ENCODE data around the gene STON2. TPM values are rescaled to one million over a fixed set of nuclear protein-coding genes. Genes with fewer than 3 reads are reported as not detected.
A peak's percentile ranks its signal among the peaks of the same experiment; 100 is the strongest.

STON2 gene
- total RNA-seq, 1 experiment from 2014 or later: 9.1 TPM

DNA sequence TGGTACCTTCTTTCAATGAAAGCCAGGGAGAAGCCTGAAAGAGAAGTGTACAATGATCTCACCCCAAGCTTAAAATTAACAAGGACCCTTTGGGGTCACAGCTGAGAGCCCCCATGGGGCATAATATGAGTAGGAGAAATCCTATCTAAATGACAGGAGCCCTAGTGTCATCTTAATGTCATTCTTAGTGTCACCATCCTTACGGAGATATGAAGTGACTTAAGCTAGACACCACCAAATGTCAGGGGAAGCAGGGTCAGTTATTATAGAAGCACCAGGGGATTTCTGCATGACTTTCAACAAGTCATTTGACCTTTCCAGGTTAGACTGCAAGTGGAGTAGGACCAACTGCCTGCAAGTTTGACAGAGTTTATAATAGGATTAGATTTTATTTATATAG, 28.9 kb upstream of the STON2 start:
- TF ChIP-seq EZH2 (IDR thresholded peaks at IDR 0.05; ENCODE audit: low read depth) (no peak), CTCF (conservative IDR thresholded peaks at IDR 0.05) (no peak)
- Histone ChIP-seq H3K4me1 (replicated peaks; ENCODE audit: insufficient read depth) (no peaks in the 10 kb centered on the region), H3K4me3 (no peak overlapping the region), H2AFZ (no peak overlapping the region), H3K4me2 (no peak overlapping the region), H3F3A (ENCODE audit: insufficient read depth, low read depth) (no peaks in the 10 kb centered on the region), H3K27me3 (ENCODE audit: insufficient read depth, low read depth) (no peaks in the 10 kb centered on the region), H3K27ac (no peak overlapping the region), H4K20me1 (ENCODE audit: insufficient read depth) (no peaks in the 10 kb centered on the region), H3K79me2 (ENCODE audit: low read depth) (no peaks in the 10 kb centered on the region), H3K36me3 (ENCODE audit: low read depth) (no peaks in the 10 kb centered on the region), H3K9me2 (ENCODE audit: insufficient read depth) (no peaks in the 10 kb centered on the region), H3K9me3 (ENCODE audit: insufficient read depth, low read depth) (no peaks in the 10 kb centered on the region)
- ChIA-PET CTCF (no interaction called here), POLR2A (ENCODE audit: unreplicated experiment) (no interaction called here)
- intact Hi-C loops (cut with micrococcal nuclease; ENCODE audit: unreplicated experiment): no loop called here
- no peak for DNase-seq
- no TSS peak for BruUV-seq (replicated peaks)

DNA sequence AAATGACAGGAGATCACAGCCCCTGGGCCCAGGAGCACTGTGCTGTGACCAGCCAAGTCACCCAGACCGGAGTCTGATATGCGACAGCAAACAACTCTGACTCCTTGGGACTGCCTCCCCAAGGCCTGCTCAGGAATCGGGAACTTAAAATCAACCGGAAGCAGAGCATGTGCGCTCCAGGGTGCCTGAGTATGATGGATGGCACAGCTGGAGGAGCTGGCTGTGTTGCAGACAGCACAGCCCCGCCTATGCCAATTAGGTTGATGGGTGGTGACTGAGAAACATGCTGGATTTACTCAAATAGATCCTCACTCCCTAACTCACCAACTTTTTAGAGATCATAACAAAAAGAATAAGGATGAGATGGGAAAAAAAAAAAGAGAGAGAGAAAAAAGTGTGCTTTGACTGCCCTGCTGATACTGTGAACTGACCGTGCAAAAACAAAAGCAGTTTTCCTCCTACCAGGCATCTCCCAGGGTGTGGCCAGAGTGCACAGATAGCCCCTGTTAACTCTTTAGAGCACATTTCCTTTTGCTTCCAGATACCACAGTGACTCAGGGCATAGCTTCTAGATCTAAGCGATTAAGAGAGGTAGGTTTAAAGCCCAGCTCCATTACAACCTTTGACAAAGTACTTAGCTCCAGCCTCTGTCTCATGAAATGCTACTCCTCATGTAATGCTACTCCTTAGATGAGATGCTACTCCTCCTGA, 27.4 kb upstream of the STON2 start:
- TF ChIP-seq EZH2 (IDR thresholded peaks at IDR 0.05; ENCODE audit: low read depth) (no peak), CTCF (conservative IDR thresholded peaks at IDR 0.05) (no peak)
- POLR2A ChIA-PET (ENCODE audit: unreplicated experiment): no interaction called here
- no peaks in the 10 kb centered on the region for H3K9me3 ChIP-seq (ENCODE audit: insufficient read depth, low read depth)
- no peak overlapping the region for H3K27ac ChIP-seq
- H3K27me3 ChIP-seq (ENCODE audit: insufficient read depth, low read depth): no peaks in the 10 kb centered on the region
- CTCF ChIA-PET: no interaction called here
- intact Hi-C loops (cut with micrococcal nuclease; ENCODE audit: unreplicated experiment): no loop called here
- H3K9me2 ChIP-seq (ENCODE audit: insufficient read depth): no peaks in the 10 kb centered on the region
- H3K36me3 ChIP-seq (ENCODE audit: low read depth): no peaks in the 10 kb centered on the region
- no peaks in the 10 kb centered on the region for H4K20me1 ChIP-seq (ENCODE audit: insufficient read depth)
- H3F3A ChIP-seq (ENCODE audit: insufficient read depth, low read depth): no peaks in the 10 kb centered on the region
- H2AFZ ChIP-seq: no peak overlapping the region
- no peaks in the 10 kb centered on the region for H3K4me1 ChIP-seq (replicated peaks; ENCODE audit: insufficient read depth)
- no TSS peak for BruUV-seq (replicated peaks)
- H3K4me3 ChIP-seq: no peak overlapping the region
- peak in 1 of 2 experiments; percentile 2 for DNase-seq
- H3K79me2 ChIP-seq (ENCODE audit: low read depth): no peaks in the 10 kb centered on the region
- H3K4me2 ChIP-seq: no peak overlapping the region

DNA sequence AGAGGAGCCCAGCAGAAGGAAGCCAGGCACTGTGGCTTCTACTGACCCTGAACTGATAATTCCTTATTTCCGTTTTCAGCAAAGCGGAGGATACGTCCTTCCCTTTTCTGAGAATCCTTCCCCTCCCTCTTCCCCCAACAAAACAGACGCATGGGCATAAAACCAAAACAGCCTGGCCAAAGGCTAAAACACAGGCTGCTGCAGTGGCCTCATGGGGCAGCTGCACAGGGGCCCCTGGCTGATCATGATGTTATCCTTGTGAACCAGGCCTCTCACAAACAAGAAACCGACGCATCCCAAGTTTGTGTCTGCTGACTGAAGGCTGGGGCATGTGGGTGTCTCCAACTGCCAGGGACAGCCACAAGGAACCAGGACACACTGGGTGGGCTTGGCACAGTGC, 23.4 kb upstream of the STON2 start:
- CTCF ChIA-PET: no interaction called here
- BruUV-seq (replicated peaks): no TSS peak
- Histone ChIP-seq H3K27ac (no peak overlapping the region), H3K36me3 (ENCODE audit: low read depth) (no peaks in the 10 kb centered on the region), H3K4me1 (replicated peaks; ENCODE audit: insufficient read depth) (no peaks in the 10 kb centered on the region), H3K9me2 (ENCODE audit: insufficient read depth) (no peaks in the 10 kb centered on the region), H3K9me3 (ENCODE audit: insufficient read depth, low read depth) (no peaks in the 10 kb centered on the region), H4K20me1 (ENCODE audit: insufficient read depth) (no peaks in the 10 kb centered on the region), H3K79me2 (ENCODE audit: low read depth) (no peaks in the 10 kb centered on the region), H3K4me3 (no peak overlapping the region), H3K4me2 (no peak overlapping the region), H2AFZ (no peak overlapping the region), H3F3A (ENCODE audit: insufficient read depth, low read depth) (no peaks in the 10 kb centered on the region), H3K27me3 (ENCODE audit: insufficient read depth, low read depth) (no peaks in the 10 kb centered on the region)
- no peak for DNase-seq
- intact Hi-C loops (cut with micrococcal nuclease; ENCODE audit: unreplicated experiment): no loop called here
- POLR2A ChIA-PET (ENCODE audit: unreplicated experiment): no interaction called here
- no peak for TF ChIP-seq CTCF (conservative IDR thresholded peaks at IDR 0.05)
- no peak for TF ChIP-seq EZH2 (IDR thresholded peaks at IDR 0.05; ENCODE audit: low read depth)
